Activated naive CD4-positive, alpha-beta T cell treated with anti-CD3 and anti-CD28 coated beads for 36 hours (primary cell): Measurements from ENCODE around the gene NBEA. TPM values are rescaled to one million over a fixed set of nuclear protein-coding genes. Genes with fewer than 3 reads are reported as not detected.
"Not testable (repeated sequence)": the region's sequence is repeated elsewhere in the genome, so short reads cannot be mapped to it uniquely, and the experiment has no call there.

Experiments used
- CTCF ChIA-PET: fragments of 350-600 bp; sonication (Branson Sonifier 250); formaldehyde crosslinking; loops from one replicate; lab custom pipeline; 2021; ENCODE audit warnings: antibody characterized with exemption; lab: Charles Lee
- DNase-seq: peaks from one replicate; pipeline ENCODE4 v3.0.0-alpha.2; 2020
- H3K27ac Mint-ChIP-seq: one replicate; pipeline ENCODE4 v1.8.0; 2021; ENCODE audit warnings: mild to moderate bottlenecking, mixed read lengths
- H3K27me3 Mint-ChIP-seq: one replicate; pipeline ENCODE4 v1.8.0; 2021; ENCODE audit warnings: low read depth, mixed read lengths
- H3K36me3 Mint-ChIP-seq: one replicate; pipeline ENCODE4 v1.8.0; 2021; ENCODE audit warnings: low read depth, mixed read lengths
- H3K4me1 Mint-ChIP-seq: one replicate; pipeline ENCODE4 v1.8.0; 2021; ENCODE audit warnings: low read depth, mixed read lengths
- H3K4me3 Mint-ChIP-seq: one replicate; pipeline ENCODE4 v1.8.0; 2021; ENCODE audit warnings: mild to moderate bottlenecking, moderate library complexity, mixed read lengths
- H3K9me3 Mint-ChIP-seq: one replicate; pipeline ENCODE4 v1.8.0; 2021; ENCODE audit warnings: mixed read lengths
- intact Hi-C: fragments of 100-400 bp; cut with micrococcal nuclease; formaldehyde crosslinking; loops from one replicate; pipeline ENCODE4 v1.15.1; 2023
- total RNA-seq, 2 experiments: library from RNA; stranded (reverse); gene quantifications; one replicate each; pipeline ENCODE4 v1.2.3, GENCODE V29; 2021

NBEA gene
- total RNA-seq, 2 experiments from 2014 or later, result 0.26 to 0.67 TPM

DNA sequence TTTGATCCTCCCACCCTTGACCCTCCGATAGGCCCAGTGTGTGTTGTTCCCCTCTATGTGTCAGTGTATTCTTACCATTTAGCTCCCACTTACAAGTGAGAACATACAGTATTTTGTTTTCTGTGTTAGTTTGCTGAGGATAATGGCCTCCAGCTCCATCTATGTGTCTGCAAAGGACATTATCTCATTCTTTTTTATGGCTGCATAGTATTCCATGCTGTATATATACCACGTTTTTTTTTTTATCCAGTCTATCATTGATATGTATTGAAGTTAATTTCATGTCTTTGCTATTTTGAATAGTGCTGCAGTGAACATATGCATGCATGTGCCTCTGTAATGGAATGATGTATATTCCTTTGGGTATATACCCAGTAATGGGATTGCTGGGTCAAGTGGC lies 27.5 kb downstream of the NBEA start:
- DNase-seq, CTCF ChIA-PET, H3K27ac Mint-ChIP-seq, intact Hi-C loops, H3K4me3 Mint-ChIP-seq, H3K27me3 Mint-ChIP-seq, H3K36me3 Mint-ChIP-seq, H3K4me1 Mint-ChIP-seq: not testable (repeated sequence)
- H3K9me3 Mint-ChIP-seq, result peaks cover 18% of the 10 kb centered on the region

DNA sequence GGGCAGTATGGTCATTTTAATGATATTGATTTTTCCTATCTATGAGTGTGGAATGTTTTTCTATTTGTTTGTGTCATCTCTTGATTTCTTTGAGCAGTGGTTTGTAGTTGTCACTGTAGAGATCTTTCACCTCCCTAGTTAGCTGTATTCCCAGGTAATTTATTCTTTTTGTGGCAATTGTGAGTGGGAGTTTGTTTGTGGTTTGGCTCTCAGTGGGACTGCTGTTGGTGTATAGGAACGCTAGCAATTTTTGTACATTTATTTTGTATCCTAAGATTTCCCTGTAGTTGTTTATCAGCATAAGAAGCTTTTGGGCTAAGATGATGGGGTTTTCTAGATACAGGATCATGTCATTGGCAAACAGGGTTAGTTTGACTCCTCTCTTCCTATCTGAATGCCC lies 28.9 kb downstream of the NBEA start:
- no peaks in the 10 kb centered on the region for H3K27me3 Mint-ChIP-seq
- DNase-seq, result no peak
- H3K4me3 Mint-ChIP-seq, result no peak overlapping the region
- CTCF ChIA-PET, result no interaction called here
- no peaks in the 10 kb centered on the region for H3K4me1 Mint-ChIP-seq
- peak overlapping the region; percentile 36 for H3K27ac Mint-ChIP-seq
- peaks cover 7% of the 10 kb centered on the region for H3K36me3 Mint-ChIP-seq
- intact Hi-C loops, result no loop called here
- peaks cover 25% of the 10 kb centered on the region for H3K9me3 Mint-ChIP-seq

DNA sequence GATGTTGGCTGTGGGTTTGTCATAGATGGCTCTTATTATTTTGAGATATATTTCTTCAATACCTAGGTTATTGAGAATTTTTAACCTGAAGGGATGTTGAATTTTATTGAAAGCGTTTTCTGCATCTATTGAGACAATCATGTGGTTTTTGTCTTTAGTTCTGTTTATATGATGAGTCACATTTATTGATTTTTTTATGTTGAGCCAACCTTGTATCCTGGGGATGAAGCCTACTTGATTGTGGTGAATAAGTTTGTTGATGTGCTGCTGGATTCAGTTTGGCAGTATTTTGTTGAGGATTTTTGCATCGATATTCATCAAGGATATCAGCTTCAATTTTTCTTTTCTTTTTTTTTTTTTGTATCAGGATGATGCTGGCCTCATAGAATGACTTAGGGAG lies 29.4 kb downstream of the NBEA start:
- H3K4me1 Mint-ChIP-seq, result no peaks in the 10 kb centered on the region
- H3K9me3 Mint-ChIP-seq, result peaks cover 25% of the 10 kb centered on the region
- CTCF ChIA-PET, result no interaction called here
- H3K27me3 Mint-ChIP-seq, result no peaks in the 10 kb centered on the region
- H3K4me3 Mint-ChIP-seq, result no peak overlapping the region
- peaks cover 7% of the 10 kb centered on the region for H3K36me3 Mint-ChIP-seq
- no peak overlapping the region for H3K27ac Mint-ChIP-seq
- intact Hi-C loops, result no loop called here
- DNase-seq, result no peak

DNA sequence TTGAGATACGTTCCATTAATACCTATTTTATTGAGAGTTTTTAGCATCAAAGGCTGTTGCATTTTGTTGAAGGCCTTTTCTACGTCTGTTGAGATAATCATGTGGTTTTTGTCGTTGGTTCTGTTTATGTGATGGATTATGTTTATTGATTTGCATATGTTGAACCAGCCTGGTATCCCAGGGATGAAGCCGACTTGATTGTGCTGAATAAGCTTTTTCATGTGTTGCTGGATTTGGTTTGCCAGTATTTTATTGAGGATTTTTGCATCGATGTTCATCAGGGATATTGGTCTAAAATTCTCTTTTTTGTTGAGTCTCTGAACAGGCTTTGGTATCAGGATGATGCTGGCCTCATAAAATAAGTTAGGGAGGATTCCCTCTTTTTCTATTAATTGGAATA lies 43.1 kb downstream of the NBEA start:
- intact Hi-C loops, result not testable (repeated sequence)

DNA sequence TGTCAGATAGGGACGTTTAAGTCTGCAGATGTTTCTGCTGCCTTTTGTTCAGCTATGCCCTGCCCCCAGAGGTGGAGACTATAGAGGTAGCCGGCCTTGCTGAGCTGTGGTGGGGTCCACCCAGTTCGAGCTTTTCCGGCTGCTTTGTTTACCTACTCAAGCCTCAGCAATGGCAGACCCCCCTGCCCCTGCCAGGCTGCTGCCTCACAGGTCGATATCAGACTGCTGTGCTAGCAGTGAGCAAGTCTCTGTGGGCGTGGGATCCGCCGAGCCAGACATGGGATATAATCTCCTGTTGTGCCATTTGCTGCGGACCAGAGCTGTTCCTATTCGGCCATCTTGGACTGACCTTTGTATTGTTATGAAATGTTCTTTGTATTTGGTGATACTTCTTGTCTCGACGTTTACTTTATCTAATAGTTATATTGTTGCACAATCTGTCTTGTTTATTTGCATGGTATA lies 46.3 kb downstream of the NBEA start:
- DNase-seq, result no peak
- H3K4me1 Mint-ChIP-seq, result no peaks in the 10 kb centered on the region
- peaks cover 34% of the 10 kb centered on the region for H3K9me3 Mint-ChIP-seq
- peaks cover 12% of the 10 kb centered on the region for H3K36me3 Mint-ChIP-seq
- no peaks in the 10 kb centered on the region for H3K27me3 Mint-ChIP-seq
- intact Hi-C loops, result no loop called here
- H3K27ac Mint-ChIP-seq, result no peak overlapping the region
- no peak overlapping the region for H3K4me3 Mint-ChIP-seq
- CTCF ChIA-PET, result no interaction called here

More for the DNA sequence above, 43.1 kb downstream of the NBEA start:
- DNase-seq, H3K4me3 Mint-ChIP-seq, H3K27ac Mint-ChIP-seq, H3K36me3 Mint-ChIP-seq, H3K4me1 Mint-ChIP-seq, H3K27me3 Mint-ChIP-seq, CTCF ChIA-PET: not testable (repeated sequence)
- peaks cover 22% of the 10 kb centered on the region for H3K9me3 Mint-ChIP-seq

DNA sequence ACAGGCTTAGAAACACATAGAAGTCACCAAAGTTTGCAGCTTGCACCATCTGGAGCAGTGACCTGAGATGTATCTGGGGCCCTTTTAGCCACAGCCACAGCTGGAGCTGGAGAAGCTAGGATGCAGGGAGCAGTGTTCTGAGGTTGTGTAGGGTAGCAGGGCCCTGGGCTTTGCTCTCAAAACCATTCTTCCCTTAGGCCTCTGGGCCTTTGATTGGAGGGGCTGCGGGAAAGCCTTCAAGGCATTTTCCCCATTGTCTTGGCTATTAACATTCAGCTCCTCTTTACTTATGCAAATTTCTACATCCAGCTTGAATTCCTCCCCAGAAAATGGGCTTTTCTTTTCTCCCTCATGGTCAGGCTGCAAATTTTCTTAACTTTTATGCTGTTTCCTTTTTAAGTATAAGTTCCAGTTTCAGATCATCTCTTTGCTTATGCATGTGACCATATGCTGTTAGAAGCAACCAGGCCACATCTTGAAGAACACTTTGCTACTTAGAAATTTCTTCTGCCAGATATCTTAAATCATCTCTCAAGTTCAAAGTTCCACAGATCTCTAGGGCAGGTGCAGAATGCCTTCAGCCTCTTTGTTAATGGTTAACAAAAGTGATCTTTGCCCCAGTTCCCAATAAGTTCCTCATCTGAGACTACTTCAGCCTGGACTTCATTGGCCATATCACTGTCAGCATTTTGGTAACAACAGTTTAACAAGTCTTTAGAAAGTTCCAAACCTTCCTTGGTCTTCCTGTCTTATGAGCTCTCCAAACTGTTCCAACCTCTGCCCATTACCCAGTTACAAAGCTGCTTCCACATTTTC lies 48.5 kb downstream of the NBEA start:
- no peak for DNase-seq
- H3K4me1 Mint-ChIP-seq, result no peaks in the 10 kb centered on the region
- H3K36me3 Mint-ChIP-seq, result peaks cover 12% of the 10 kb centered on the region
- no peaks in the 10 kb centered on the region for H3K27me3 Mint-ChIP-seq
- intact Hi-C loops, result no loop called here
- no peak overlapping the region for H3K4me3 Mint-ChIP-seq
- H3K9me3 Mint-ChIP-seq, result peaks cover 33% of the 10 kb centered on the region
- CTCF ChIA-PET, result no interaction called here
- H3K27ac Mint-ChIP-seq, result no peak overlapping the region

DNA sequence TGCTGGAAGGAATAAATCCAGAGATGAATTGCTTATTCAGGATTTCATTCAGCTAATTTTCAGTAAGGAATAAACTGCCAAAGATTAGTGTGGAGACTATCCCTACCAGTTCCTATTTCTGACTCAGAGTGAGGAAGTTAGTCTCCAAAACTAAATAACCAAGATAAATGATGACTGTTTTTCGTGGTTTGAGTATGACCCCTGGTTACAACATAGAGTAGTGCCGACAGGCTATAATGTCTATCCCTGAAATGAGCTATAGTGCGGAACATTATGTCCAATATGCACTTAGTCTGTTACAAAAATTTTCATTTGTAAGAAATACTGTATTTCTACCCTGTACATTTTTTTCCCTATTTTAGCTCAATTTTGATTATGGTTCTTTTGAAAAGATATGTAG lies 51.4 kb downstream of the NBEA start:
- H3K36me3 Mint-ChIP-seq, result peaks cover 9% of the 10 kb centered on the region
- no peaks in the 10 kb centered on the region for H3K4me1 Mint-ChIP-seq
- H3K27ac Mint-ChIP-seq, result no peak overlapping the region
- CTCF ChIA-PET, result interaction anchor here (1.0 kb wide), 1 partner anchor 12 kb away, joined by 3 read pairs; no protein-coding TSS in a partner anchor
- peaks cover 23% of the 10 kb centered on the region for H3K9me3 Mint-ChIP-seq
- intact Hi-C loops, result no loop called here
- DNase-seq, result no peak
- no peaks in the 10 kb centered on the region for H3K27me3 Mint-ChIP-seq
- no peak overlapping the region for H3K4me3 Mint-ChIP-seq

DNA sequence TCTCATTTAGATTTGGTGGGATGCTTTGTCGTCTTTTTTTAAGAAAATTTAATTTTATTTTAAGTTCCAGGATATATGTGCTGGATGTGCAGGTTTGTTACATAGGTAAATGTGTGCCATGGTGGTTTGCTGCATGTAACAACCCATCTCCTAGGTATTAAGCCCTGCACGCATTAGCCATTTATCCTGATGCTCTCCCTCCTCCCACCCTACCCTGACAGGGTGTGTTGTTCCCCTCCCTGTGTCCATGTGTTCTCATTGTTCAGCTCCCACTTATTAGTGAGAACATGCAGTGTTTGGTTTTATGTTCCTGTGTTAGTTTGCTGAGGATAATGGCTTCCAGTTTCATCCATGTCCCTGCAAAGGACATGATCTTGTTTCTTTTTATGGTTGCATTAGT lies 61.7 kb downstream of the NBEA start:
- H3K36me3 Mint-ChIP-seq, CTCF ChIA-PET, DNase-seq, H3K4me1 Mint-ChIP-seq, H3K27me3 Mint-ChIP-seq, H3K27ac Mint-ChIP-seq, intact Hi-C loops, H3K4me3 Mint-ChIP-seq, H3K9me3 Mint-ChIP-seq: not testable (repeated sequence)

DNA sequence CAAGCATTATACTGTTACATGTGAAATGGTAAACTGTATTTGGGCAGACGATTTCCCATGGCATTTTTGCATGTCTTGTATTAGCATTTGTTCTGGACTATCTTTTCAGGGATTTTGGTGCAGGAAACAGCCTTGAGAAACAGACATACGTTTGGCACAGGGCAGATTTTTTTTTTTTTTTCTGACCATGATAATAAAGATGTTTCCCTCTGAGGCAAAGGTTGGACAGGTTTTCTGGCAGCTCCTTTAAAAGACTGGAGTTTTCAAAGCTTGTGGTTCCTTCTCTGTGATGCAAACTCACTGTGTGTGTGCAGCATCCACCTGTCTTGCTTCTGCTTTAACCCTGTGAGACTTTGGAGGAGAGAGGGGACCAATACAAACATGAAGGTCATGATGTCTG lies 63.0 kb downstream of the NBEA start:
- peaks cover 2% of the 10 kb centered on the region for H3K9me3 Mint-ChIP-seq
- intact Hi-C loops, result no loop called here
- DNase-seq, result no peak
- H3K4me1 Mint-ChIP-seq, result no peaks in the 10 kb centered on the region
- no peak overlapping the region for H3K27ac Mint-ChIP-seq
- no peak overlapping the region for H3K4me3 Mint-ChIP-seq
- CTCF ChIA-PET, result no interaction called here
- no peaks in the 10 kb centered on the region for H3K27me3 Mint-ChIP-seq
- no peaks in the 10 kb centered on the region for H3K36me3 Mint-ChIP-seq

DNA sequence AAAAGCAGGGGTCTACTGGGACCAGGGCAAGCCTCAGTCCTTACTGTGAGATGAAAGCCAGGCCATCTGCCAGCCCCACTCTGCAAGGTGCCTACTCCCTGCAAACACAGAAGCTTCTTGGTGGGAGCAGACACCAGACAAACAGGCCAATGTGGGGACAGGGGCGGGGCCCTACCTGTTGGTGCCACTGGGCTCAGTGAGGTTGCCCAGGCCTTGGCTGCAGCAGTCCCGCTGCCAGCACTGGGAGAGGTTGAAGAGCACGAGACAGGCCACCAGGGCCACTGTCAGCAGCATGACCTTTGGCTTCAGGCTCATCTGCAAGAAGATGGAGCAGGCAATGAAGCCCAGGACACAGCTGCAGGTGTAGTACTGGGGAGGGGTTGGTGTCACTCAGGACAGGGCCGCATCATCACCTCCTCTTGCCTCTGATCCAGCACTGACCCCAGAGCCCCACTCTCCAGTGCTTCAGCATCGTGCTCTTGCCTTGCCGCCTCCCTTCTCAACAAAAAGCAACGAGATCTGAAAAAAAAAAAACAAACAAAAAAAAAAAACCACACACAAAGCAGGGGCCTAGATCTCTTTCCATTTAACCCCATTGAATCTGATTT lies 72.6 kb downstream of the NBEA start:
- no peak for DNase-seq
- Mint-ChIP-seq H3K27ac (no peak overlapping the region), H3K4me3 (no peak overlapping the region), H3K4me1 (peaks cover 6% of the 10 kb centered on the region), H3K36me3 (no peaks in the 10 kb centered on the region), H3K27me3 (no peaks in the 10 kb centered on the region), H3K9me3 (no peaks in the 10 kb centered on the region)
- CTCF ChIA-PET, result interaction anchor here (0.6 kb wide), 1 partner anchor 276 kb away, joined by 4 read pairs; no protein-coding TSS in a partner anchor
- intact Hi-C loops, result no loop called here

DNA sequence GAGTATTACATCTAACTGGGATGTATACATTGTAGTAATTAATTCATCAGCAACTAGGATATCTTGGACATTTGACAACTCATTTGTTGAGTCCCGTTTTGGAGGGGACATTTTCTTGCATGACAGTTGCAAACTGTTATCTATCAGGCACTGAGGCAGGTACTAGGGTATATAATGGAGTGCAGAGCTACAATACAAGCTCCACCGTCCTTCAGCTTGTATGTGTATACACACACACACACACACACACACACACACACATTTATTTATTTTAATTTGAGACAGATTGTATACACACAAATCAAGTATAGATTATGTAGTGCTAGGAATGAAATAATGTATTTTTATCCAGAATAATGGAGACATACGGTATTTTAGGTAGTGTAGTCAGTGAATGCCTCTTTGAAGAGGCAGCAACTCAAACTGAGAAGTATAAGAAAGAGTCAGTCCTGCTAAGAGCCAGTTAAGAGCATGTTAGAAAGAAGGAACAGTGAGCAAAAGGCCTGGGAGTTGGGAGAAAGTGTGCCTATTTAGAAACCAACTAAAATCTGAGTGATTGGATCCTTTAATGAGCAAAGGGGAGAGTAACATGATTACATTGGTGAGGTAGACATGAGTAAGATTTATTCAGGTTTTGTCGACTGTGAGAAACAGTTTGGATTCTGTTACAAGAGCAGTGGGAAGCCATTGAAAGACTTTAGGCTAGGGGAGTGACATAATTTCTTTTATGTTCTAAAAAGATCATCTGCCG lies 74.5 kb downstream of the NBEA start:
- Mint-ChIP-seq H3K27ac (no peak overlapping the region), H3K27me3 (no peaks in the 10 kb centered on the region), H3K36me3 (peaks cover 3% of the 10 kb centered on the region), H3K4me1 (peaks cover 6% of the 10 kb centered on the region), H3K9me3 (peaks cover 2% of the 10 kb centered on the region), H3K4me3 (no peak overlapping the region)
- intact Hi-C loops, result no loop called here
- DNase-seq, result no peak
- CTCF ChIA-PET, result no interaction called here

DNA sequence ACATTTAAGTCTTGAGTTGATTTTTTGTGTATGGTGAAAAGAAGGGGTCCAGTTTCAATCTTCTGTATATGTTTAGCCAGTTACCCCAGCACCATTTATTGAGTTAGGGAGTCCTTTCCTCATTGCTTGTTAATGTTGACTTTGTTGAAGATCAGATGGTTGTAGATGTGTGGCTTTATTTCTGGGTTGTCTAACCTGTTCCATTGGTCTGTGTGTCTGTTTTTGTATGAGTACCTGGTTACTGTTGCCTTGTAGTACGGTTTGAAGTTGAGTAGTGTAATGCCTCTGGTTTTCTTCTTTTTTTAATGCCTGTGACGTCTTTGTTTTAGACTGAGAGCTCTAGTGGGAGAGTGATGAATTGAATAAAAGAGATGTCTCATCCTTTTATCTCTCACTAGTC lies 83.2 kb downstream of the NBEA start:
- CTCF ChIA-PET, result no interaction called here
- Mint-ChIP-seq H3K27me3 (no peaks in the 10 kb centered on the region), H3K9me3 (peaks cover 24% of the 10 kb centered on the region), H3K27ac (no peak overlapping the region), H3K4me1 (no peaks in the 10 kb centered on the region), H3K36me3 (peaks cover 10% of the 10 kb centered on the region), H3K4me3 (no peak overlapping the region)
- intact Hi-C loops, result no loop called here
- DNase-seq, result no peak
